Mammary epithelial cell (primary cell): ENCODE measurements around the gene PTPN13.

ENCODE experiments used
- CTCF ChIP-seq, 2 donors: IDR thresholded peaks in 1 of 2; conservative IDR thresholded peaks in 1 of 2; 2 replicates each; pipeline ENCODE4 v1.5.1; 2011 to 2012; ENCODE audit warnings: inconsistent platforms in 2 of 2, low read length in 2 of 2, mild to moderate bottlenecking in 2 of 2, control low read depth in 1 of 2, low read depth in 1 of 2; ENCODE audit not compliant: insufficient read depth in 1 of 2; ENCODE audit errors: extremely low read depth in 1 of 2
- EZH2 ChIP-seq: IDR thresholded peaks from 2 replicates; pipeline ENCODE4 v1.6.1; 2012; ENCODE audit warnings: low read length, inconsistent platforms, borderline replicate concordance

- TF ChIP-seq CTCF (conservative IDR thresholded peaks at IDR 0.05 in 1 of 2, IDR thresholded peaks at IDR 0.05 in 1 of 2; ENCODE audit: extremely low read depth in 1 of 2, insufficient read depth in 1 of 2, low read depth in 1 of 2, low read length in 2 of 2) (no peak), EZH2 (no peak)
These were observed 124.0 kb downstream of the PTPN13 start for GRCh38 chr4:86718152-86718551.
